K562 (cell line): ENCODE measurements around the gene BCAS3. TPM values are rescaled to one million over a fixed set of nuclear protein-coding genes. Genes with fewer than 3 reads are reported as not detected.

Source experiments
- ATAC-seq: fragments of 200-7000 bp; cut with Tn5 transposase; 3 replicates; pipeline ENCODE4 v1.9.1; 2020; ENCODE audit warnings: moderate library complexity
- BruUV-seq: library from RNA; stranded (reverse); fragments of 400-500 nt; replicated peaks from 2 replicates; lab custom pipeline; 2021; lab: Mats Ljungman, UMichigan
- CTCF ChIA-PET: fragments of 300-600 bp; formaldehyde crosslinking; extraction: SDS; loops from one replicate; lab custom pipeline; 2021; ENCODE audit warnings: low intra/inter-chr PET ratio; lab: Yijun Ruan, JAX
- POLR2A ChIA-PET: fragments of 300-600, 350-650 bp; sonication (Branson Sonifier 250); formaldehyde crosslinking; extraction: SDS; loops from one replicate; lab custom pipeline; 2021; ENCODE audit warnings: antibody characterized with exemption, inconsistent platforms; lab: Yijun Ruan, JAX
- DNase-seq, 4 experiments: peaks; one replicate each; pipeline versions ENCODE4 v3.0.0 to v3.0.0-alpha.2; 2011 to 2018; ENCODE audit warnings: low spot score in 3 of 4, mixed read lengths in 3 of 4; ENCODE audit errors: extremely low read depth in 1 of 4
- FAIRE-seq: peaks from 2 replicates; lab custom pipeline; 2011; peaks lifted over from hg19 to GRCh38; lab: Jason Lieb, UNC
- H2AFZ ChIP-seq: 2 replicates; pipeline ENCODE4 v1.6.0; 2011; ENCODE audit warnings: low read depth, low read length, control low read depth, inconsistent platforms
- H3K27ac ChIP-seq: fragments of 200-600 bp; 3 replicates; pipeline ENCODE4 v1.8.0; 2011; ENCODE audit warnings: low read depth, mild to moderate bottlenecking, control low read depth, inconsistent platforms, low read length, moderate library complexity, mixed read lengths; ENCODE audit errors: extremely low read depth
- H3K27me3 ChIP-seq, 2 experiments: fragments of 300-600 bp in 1 of 2; 2 replicates in 1 of 2; 3 replicates in 1 of 2; pipeline versions ENCODE4 v1.6.0 to v1.8.0; 2011; ENCODE audit warnings: inconsistent platforms in 2 of 2, low read length in 2 of 2, mild to moderate bottlenecking in 1 of 2, mixed read lengths in 1 of 2, moderate library complexity in 1 of 2; ENCODE audit not compliant: control insufficient read depth in 2 of 2, insufficient read depth in 2 of 2
- H3K36me3 ChIP-seq: fragments of 300-600 bp; 3 replicates; pipeline ENCODE4 v1.8.0; 2011; ENCODE audit warnings: mild to moderate bottlenecking, low read length, inconsistent platforms; ENCODE audit not compliant: control insufficient read depth, insufficient read depth
- H3K4me1 ChIP-seq, 2 experiments: fragments of 200-600 bp in 1 of 2; replicated peaks in 1 of 2; 2 replicates in 1 of 2; 3 replicates in 1 of 2; pipeline versions ENCODE4 v1.5.1 to v1.8.0; 2011; ENCODE audit warnings: inconsistent platforms in 2 of 2, low read length in 2 of 2, mild to moderate bottlenecking in 1 of 2, mixed read lengths in 1 of 2, moderate library complexity in 1 of 2; ENCODE audit not compliant: control insufficient read depth in 2 of 2, insufficient read depth in 2 of 2
- H3K4me2 ChIP-seq: 2 replicates; pipeline ENCODE4 v1.6.1; 2011; ENCODE audit warnings: low read length, control low read depth, inconsistent platforms, mixed read lengths; ENCODE audit not compliant: insufficient read depth
- H3K4me3 ChIP-seq: fragments of 200-600 bp; sonication (generic), shearing (Covaris generic); 2 replicates; pipeline ENCODE4 v1.5.1; 2016; ENCODE audit warnings: control low read depth, inconsistent platforms
- H3K79me2 ChIP-seq: fragments of 200-600 bp; 3 replicates; pipeline ENCODE4 v1.8.0; 2011; ENCODE audit warnings: low read length, inconsistent platforms; ENCODE audit not compliant: control insufficient read depth, insufficient read depth
- H3K9ac ChIP-seq, 2 experiments: 2 replicates each; pipeline versions ENCODE4 v1.6.0 to v1.6.1; 2011; ENCODE audit warnings: low read depth in 2 of 2, low read length in 2 of 2, control low read depth in 1 of 2, inconsistent platforms in 1 of 2, mild to moderate bottlenecking in 1 of 2, mixed read lengths in 1 of 2; ENCODE audit not compliant: insufficient read depth in 1 of 2
- H3K9me1 ChIP-seq: one replicate; pipeline ENCODE4 v1.6.0; 2011; ENCODE audit warnings: inconsistent platforms, mild to moderate bottlenecking, low read length, moderate library complexity; ENCODE audit not compliant: control insufficient read depth, insufficient read depth
- H3K9me3 ChIP-seq: replicated peaks from 2 replicates; pipeline ENCODE4 v1.5.1; 2011; ENCODE audit warnings: low read depth, low read length, inconsistent platforms; ENCODE audit not compliant: control insufficient read depth, insufficient read depth
- H4K20me1 ChIP-seq: replicated peaks from 2 replicates; pipeline ENCODE4 v1.6.1; 2011; ENCODE audit warnings: low read length, inconsistent platforms, mixed read lengths; ENCODE audit not compliant: control insufficient read depth, insufficient read depth
- BRD4 ChIP-seq: fragments of 200-600 bp; sonication (generic); IDR thresholded peaks from 2 replicates; pipeline ENCODE4 v1.6.1; 2017; ENCODE audit warnings: inconsistent platforms
- ESRRB ChIP-seq: fragments of 250-450 bp; sonication (Bioruptor Pico); IDR thresholded peaks from 2 replicates; pipeline ENCODE4 v1.5.0; 2020; ENCODE audit warnings: mild to moderate bottlenecking, moderate library complexity, borderline replicate concordance
- NELFE ChIP-seq: IDR thresholded peaks from 2 replicates; pipeline ENCODE4 v1.6.1; 2011; ENCODE audit warnings: mild to moderate bottlenecking; ENCODE audit not compliant: insufficient read depth, insufficient read length
- NFATC3 ChIP-seq: fragments of 450-650 bp; IDR thresholded peaks from 2 replicates; pipeline ENCODE4 v1.6.1; 2017; ENCODE audit warnings: mild to moderate bottlenecking
- PTTG1 ChIP-seq: fragments of 450-650 bp; IDR thresholded peaks from 2 replicates; pipeline ENCODE4 v1.6.1; 2016; ENCODE audit warnings: low read depth, mild to moderate bottlenecking, missing genetic modification characterization, missing compliant biosample characterization
- SP1 ChIP-seq: sonication (generic); formaldehyde crosslinking; IDR thresholded peaks from 2 replicates; pipeline ENCODE4 v1.8.1; 2022; ENCODE audit warnings: mild to moderate bottlenecking, missing genetic modification reagents
- TGIF2 ChIP-seq: sonication (generic); formaldehyde crosslinking; IDR thresholded peaks from 2 replicates; pipeline ENCODE4 v1.8.1; 2022; ENCODE audit warnings: mild to moderate bottlenecking, missing genetic modification reagents, moderate library complexity
- THAP7 ChIP-seq: fragments of 250-450 bp; sonication (Bioruptor Pico); IDR thresholded peaks from 2 replicates; pipeline ENCODE4 v1.5.0; 2021
- TOE1 ChIP-seq, 2 experiments: fragments of 450-650 bp in 1 of 2; sonication (generic) in 1 of 2; formaldehyde crosslinking in 1 of 2; IDR thresholded peaks; 2 replicates each; pipeline versions ENCODE4 v1.7.1 to v1.8.0; 2016 to 2022; ENCODE audit warnings: borderline replicate concordance in 2 of 2, mild to moderate bottlenecking in 2 of 2, antibody characterized with exemption in 1 of 2, inconsistent platforms in 1 of 2, low read depth in 1 of 2, missing genetic modification reagents in 1 of 2, moderate library complexity in 1 of 2
- ZNF398 ChIP-seq: fragments of 250-450 bp; sonication (Bioruptor Pico); IDR thresholded peaks from 2 replicates; pipeline ENCODE4 v1.8.0; 2021; ENCODE audit warnings: moderate library complexity, mild to moderate bottlenecking, inconsistent platforms
- ZNF639 ChIP-seq, 2 experiments: fragments of 200-800 bp in 1 of 2; sonication (Bioruptor generic) in 1 of 2; sonication (generic) in 1 of 2; formaldehyde crosslinking in 1 of 2; IDR thresholded peaks in 1 of 2; conservative IDR thresholded peaks in 1 of 2; 2 replicates each; pipeline versions ENCODE4 v1.5.0 to v1.6.1; 2016 to 2020; ENCODE audit warnings: missing compliant biosample characterization in 1 of 2, missing genetic modification characterization in 1 of 2, missing genetic modification reagents in 1 of 2
- ZNF766 ChIP-seq: fragments of 200-800 bp; sonication (Bioruptor generic); conservative IDR thresholded peaks from 2 replicates; pipeline ENCODE4 v1.6.1; 2016; ENCODE audit warnings: missing genetic modification characterization, missing compliant biosample characterization
- ZNF785 ChIP-seq: fragments of 250-450 bp; sonication (Bioruptor Pico); IDR thresholded peaks from 2 replicates; pipeline ENCODE4 v1.4.0; 2020; ENCODE audit warnings: mild to moderate bottlenecking
- WGBS: fragments of 100-300 bp; shearing (Covaris generic); methylation state at CpG from one replicate; pipeline ENCODE4 v1.1.6; 2016; ENCODE audit warnings: low coverage, mixed read lengths; ENCODE audit not compliant: insufficient coverage; ENCODE audit errors: missing lambda C conversion rate; 5-methylcytosine and 5-hydroxymethylcytosine counted together
- in situ Hi-C: fragments of 300-500 bp; cut with MboI; formaldehyde crosslinking; loops from 4 replicates; pipeline ENCODE4 v1.15.0; 2018; ENCODE audit warnings: inconsistent platforms, mixed read lengths
- intact Hi-C: fragments of 100-400 bp; cut with micrococcal nuclease; formaldehyde crosslinking; loops from 2 replicates; pipeline ENCODE4 v1.14.2; 2022
- polyA plus RNA-seq, 8 experiments: library from polyadenylated mRNA; depleted of rRNA in 4 of 8; stranded (reverse) in 5 of 8; unstranded in 3 of 8; fragments of >200 nt; fragmentation: Nextera tagmentation in 2 of 8; fragmentation: Illumina TruSeq in 1 of 8; extraction: Ambion mirVana in 2 of 8; extraction: Trizol in 1 of 8; gene quantifications; 2 replicates each; pipeline versions ENCODE4 v1.2.1 to v1.2.3, GENCODE V29; 2011 to 2014; ENCODE audit warnings: inconsistent platforms in 1 of 8, missing spikeins in 1 of 8
- total RNA-seq, 7 experiments: library from RNA; depleted of rRNA in 6 of 7; stranded (reverse); fragments of >200 nt in 6 of 7; fragmentation: Illumina TruSeq in 2 of 7; extraction: Trizol in 2 of 7; gene quantifications; 2 replicates each; pipeline versions ENCODE4 v1.2.1 to v1.2.3, GENCODE V29; 2011 to 2021; ENCODE audit warnings: low replicate concordance in 1 of 7
- TF ChIP-seq, protein P1 (sequence below), 2 experiments: fragments of 150-350 bp in 1 of 2; IDR thresholded peaks; 2 replicates each; pipeline ENCODE4 v1.6.1; 2012 to 2016; ENCODE audit warnings: low read depth in 2 of 2, low read length in 2 of 2, mild to moderate bottlenecking in 1 of 2, moderate library complexity in 1 of 2

Gene BCAS3
- total and polyA plus RNA-seq, 9 of the 15 experiments (the other 6 are each of a cell fraction or from before 2014, with no cell fraction given): 1.9 to 5.5 (median 3.5) TPM

GRCh38 chr17:60905709-60906108 lies 228.1 kb downstream of the BCAS3 start:
- intact Hi-C loops: no loop called here
- in situ Hi-C loops: no loop called here
- no peaks in the 10 kb centered on the region for H3K9me3 ChIP-seq
- CTCF ChIA-PET: no interaction called here
- no peak for FAIRE-seq
- POLR2A ChIA-PET: interaction anchor here (0.8 kb wide), 1 partner anchor 206 kb away, joined by 5 read pairs; no protein-coding TSS in a partner anchor
- no peak overlapping the region for H3K27ac ChIP-seq
- H3K27me3 ChIP-seq: no peaks in the 10 kb centered on the region; a peak in 1 of 5 replicates
- H3K4me2 ChIP-seq: no peak overlapping the region
- H3K36me3 ChIP-seq: no peaks in the 10 kb centered on the region
- H3K4me1 ChIP-seq: no peaks in the 10 kb centered on the region
- H3K9ac ChIP-seq: no peak overlapping the region
- no peaks in the 10 kb centered on the region for H3K79me2 ChIP-seq
- H2AFZ ChIP-seq: no peak overlapping the region
- no peak for DNase-seq
- no peak overlapping the region for H3K4me3 ChIP-seq
- no peak for ATAC-seq
- H4K20me1 ChIP-seq: no peaks in the 10 kb centered on the region
- H3K9me1 ChIP-seq: no peaks in the 10 kb centered on the region
- BruUV-seq: no TSS peak
- WGBS: 6% methylated on average over 3 of the region's 3 CpGs
- TF ChIP-seq ZNF639 (CRISPR knock-in tag; conservative IDR thresholded peaks at IDR 0.05 in 1 of 2, IDR thresholded peaks at IDR 0.05 in 1 of 2) (no peak), NELFE (no peak), ZNF785 (no peak), TOE1 (IDR thresholded peaks at IDR 0.05; ENCODE audit: borderline replicate concordance) (no peak), TOE1 (CRISPR knock-in tag; IDR thresholded peaks at IDR 0.05; ENCODE audit: borderline replicate concordance, low read depth) (no peak), SP1 (CRISPR knock-in tag) (no peak), THAP7 (CRISPR knock-in tag) (no peak), ZNF766 (CRISPR knock-in tag) (no peak), NFATC3 (no peak), ESRRB (CRISPR knock-in tag) (no peak), TGIF2 (no peak), ZNF398 (no peak), PTTG1 (tag) (no peak), BRD4 (no peak)
- TF ChIP-seq, protein P1, sequence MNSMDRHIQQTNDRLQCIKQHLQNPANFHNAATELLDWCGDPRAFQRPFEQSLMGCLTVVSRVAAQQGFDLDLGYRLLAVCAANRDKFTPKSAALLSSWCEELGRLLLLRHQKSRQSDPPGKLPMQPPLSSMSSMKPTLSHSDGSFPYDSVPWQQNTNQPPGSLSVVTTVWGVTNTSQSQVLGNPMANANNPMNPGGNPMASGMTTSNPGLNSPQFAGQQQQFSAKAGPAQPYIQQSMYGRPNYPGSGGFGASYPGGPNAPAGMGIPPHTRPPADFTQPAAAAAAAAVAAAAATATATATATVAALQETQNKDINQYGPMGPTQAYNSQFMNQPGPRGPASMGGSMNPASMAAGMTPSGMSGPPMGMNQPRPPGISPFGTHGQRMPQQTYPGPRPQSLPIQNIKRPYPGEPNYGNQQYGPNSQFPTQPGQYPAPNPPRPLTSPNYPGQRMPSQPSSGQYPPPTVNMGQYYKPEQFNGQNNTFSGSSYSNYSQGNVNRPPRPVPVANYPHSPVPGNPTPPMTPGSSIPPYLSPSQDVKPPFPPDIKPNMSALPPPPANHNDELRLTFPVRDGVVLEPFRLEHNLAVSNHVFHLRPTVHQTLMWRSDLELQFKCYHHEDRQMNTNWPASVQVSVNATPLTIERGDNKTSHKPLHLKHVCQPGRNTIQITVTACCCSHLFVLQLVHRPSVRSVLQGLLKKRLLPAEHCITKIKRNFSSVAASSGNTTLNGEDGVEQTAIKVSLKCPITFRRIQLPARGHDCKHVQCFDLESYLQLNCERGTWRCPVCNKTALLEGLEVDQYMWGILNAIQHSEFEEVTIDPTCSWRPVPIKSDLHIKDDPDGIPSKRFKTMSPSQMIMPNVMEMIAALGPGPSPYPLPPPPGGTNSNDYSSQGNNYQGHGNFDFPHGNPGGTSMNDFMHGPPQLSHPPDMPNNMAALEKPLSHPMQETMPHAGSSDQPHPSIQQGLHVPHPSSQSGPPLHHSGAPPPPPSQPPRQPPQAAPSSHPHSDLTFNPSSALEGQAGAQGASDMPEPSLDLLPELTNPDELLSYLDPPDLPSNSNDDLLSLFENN (IDR thresholded peaks at IDR 0.05; ENCODE audit: low read depth in 2 of 2, low read length in 2 of 2): no peak
